Measurements from ENCODE around the gene FOXC2. TPM values are rescaled to one million over a fixed set of nuclear protein-coding genes. Genes with fewer than 3 reads are reported as not detected.

FOXC2 gene
- total RNA-seq, 1 experiment from 2014 or later, result 14.9 TPM

- Histone ChIP-seq H3K27me3 (ENCODE audit: control insufficient read depth, insufficient read depth, low read length) (no peaks in the 10 kb centered on the region), H3K36me3 (ENCODE audit: control insufficient read depth, insufficient read depth, low read length) (no peaks in the 10 kb centered on the region), H3K4me1 (ENCODE audit: control insufficient read depth, insufficient read depth, low read length) (no peaks in the 10 kb centered on the region), H3K9me3 (ENCODE audit: control insufficient read depth, insufficient read depth, low read depth, low read length) (no peaks in the 10 kb centered on the region), H3K4me3 (ENCODE audit: low read depth in 2 of 2, low read length in 2 of 2) (no peak overlapping the region), H3K27ac (ENCODE audit: low read length) (no peak overlapping the region)
- BruUV-seq (replicated peaks), result no TSS peak
- intact Hi-C loops (cut with micrococcal nuclease; ENCODE audit: unreplicated experiment) (no loop called here), in situ Hi-C loops (cut with HindIII; ENCODE audit: low pct_unique_long_range_greater_than_20kb, low sequenced_read_pairs) (no loop called here)
- DNase-seq (ENCODE audit: low read depth, low spot score), result no peak
- ChIA-PET POLR2A (no interaction called here), CTCF (no interaction called here)
- 0 out of 2 replicates have a peak, but pooled peaks have one; percentile 39 for ATAC-seq
- no peak for TF ChIP-seq TCF7L2 (IDR thresholded peaks at IDR 0.05; ENCODE audit: low read depth, low read length)
- TF ChIP-seq REST (IDR thresholded peaks at IDR 0.05; ENCODE audit: insufficient read depth in 1 of 2, low read depth in 2 of 2, low read length in 1 of 2), result no peak
- no peak for TF ChIP-seq CTCF (IDR thresholded peaks at IDR 0.05)
- TF ChIP-seq SIN3A (IDR thresholded peaks at IDR 0.05; ENCODE audit: borderline replicate concordance, insufficient read depth, low read depth, low read length), result no peak
- no peak for TF ChIP-seq POLR2AphosphoS5 (IDR thresholded peaks at IDR 0.05; ENCODE audit: low read depth, low read length)
These were observed 38.3 kb upstream of the FOXC2 start for GRCh38 chr16:86528061-86528929.

GRCh38 chr16:86529160-86529559 lies 37.5 kb upstream of the FOXC2 start:
- Histone ChIP-seq H3K36me3 (ENCODE audit: control insufficient read depth, insufficient read depth, low read length) (no peaks in the 10 kb centered on the region), H3K4me3 (ENCODE audit: low read depth in 2 of 2, low read length in 2 of 2) (no peak overlapping the region), H3K9me3 (ENCODE audit: control insufficient read depth, insufficient read depth, low read depth, low read length) (no peaks in the 10 kb centered on the region), H3K27ac (ENCODE audit: low read length) (no peak overlapping the region), H3K4me1 (ENCODE audit: control insufficient read depth, insufficient read depth, low read length) (no peaks in the 10 kb centered on the region), H3K27me3 (ENCODE audit: control insufficient read depth, insufficient read depth, low read length) (no peaks in the 10 kb centered on the region)
- ChIA-PET POLR2A (no interaction called here), CTCF (no interaction called here)
- no peak for DNase-seq (ENCODE audit: low read depth, low spot score)
- no peak for ATAC-seq
- TF ChIP-seq POLR2AphosphoS5 (IDR thresholded peaks at IDR 0.05; ENCODE audit: low read depth, low read length) (no peak), CTCF (IDR thresholded peaks at IDR 0.05) (no peak), SIN3A (IDR thresholded peaks at IDR 0.05; ENCODE audit: borderline replicate concordance, insufficient read depth, low read depth, low read length) (no peak), REST (IDR thresholded peaks at IDR 0.05; ENCODE audit: insufficient read depth in 1 of 2, low read depth in 2 of 2, low read length in 1 of 2) (no peak), TCF7L2 (IDR thresholded peaks at IDR 0.05; ENCODE audit: low read depth, low read length) (no peak)
- in situ Hi-C loops (cut with HindIII; ENCODE audit: low pct_unique_long_range_greater_than_20kb, low sequenced_read_pairs) (no loop called here), intact Hi-C loops (cut with micrococcal nuclease; ENCODE audit: unreplicated experiment) (no loop called here)
- no TSS peak for BruUV-seq (replicated peaks)

All from Panc1 (cell line).